HepG2 (cell line): Measurements from ENCODE around the gene SETD1A. TPM values are rescaled to one million over a fixed set of nuclear protein-coding genes. Genes with fewer than 3 reads are reported as not detected.

ENCODE experiments used
- AGO1 ChIP-seq: fragments of 200-400 bp; formaldehyde crosslinking; IDR thresholded peaks from 2 replicates; pipeline ENCODE4 v1.6.1; 2017; ENCODE audit warnings: mild to moderate bottlenecking, low read depth, low read length, moderate library complexity; ENCODE audit not compliant: poor library complexity, severe bottlenecking
- CBX2 ChIP-seq, 2 experiments: fragments of 200-600 bp in 1 of 2; sonication (generic); formaldehyde crosslinking in 1 of 2; IDR thresholded peaks; 2 replicates each; pipeline versions ENCODE4 v1.7.0 to v1.8.1; 2018 to 2022; ENCODE audit warnings: low read depth in 2 of 2, low read length in 1 of 2, mild to moderate bottlenecking in 1 of 2, missing genetic modification reagents in 1 of 2
- CEBPB ChIP-seq: IDR thresholded peaks from 2 replicates; pipeline ENCODE4 v1.6.1; 2011; ENCODE audit warnings: low read depth, low read length, improper control_type of control experiment, borderline replicate concordance
- ETV6 ChIP-seq: sonication (generic); formaldehyde crosslinking; conservative IDR thresholded peaks from 2 replicates; pipeline ENCODE4 v1.4.0; 2020; ENCODE audit warnings: missing genetic modification reagents
- FOXM1 ChIP-seq: sonication (generic); formaldehyde crosslinking; IDR thresholded peaks from 2 replicates; pipeline ENCODE4 v1.5.0; 2020; ENCODE audit warnings: missing genetic modification reagents
- GFI1 ChIP-seq: sonication (generic); formaldehyde crosslinking; IDR thresholded peaks from 2 replicates; pipeline ENCODE4 v1.5.0; 2020; ENCODE audit warnings: missing genetic modification reagents, mild to moderate bottlenecking, borderline replicate concordance
- GTF2F1 ChIP-seq: fragments of 150-350 bp; IDR thresholded peaks from 2 replicates; pipeline ENCODE4 v1.6.1; 2014; ENCODE audit warnings: low read length
- IRF2 ChIP-seq: IDR thresholded peaks from 2 replicates; pipeline ENCODE4 v1.6.1; 2018; ENCODE audit warnings: missing genetic modification reagents, missing compliant biosample characterization
- JUN ChIP-seq: sonication (generic); formaldehyde crosslinking; IDR thresholded peaks from 2 replicates; pipeline ENCODE4 v1.4.0; 2020; ENCODE audit warnings: mild to moderate bottlenecking, missing genetic modification reagents
- KDM3A ChIP-seq: IDR thresholded peaks from 2 replicates; pipeline ENCODE4 v1.6.1; 2018; ENCODE audit warnings: low read depth, missing compliant biosample characterization
- KLF6 ChIP-seq: IDR thresholded peaks from 2 replicates; pipeline ENCODE4 v1.8.0; 2016; ENCODE audit warnings: missing biosample characterization, missing genetic modification reagents
- MAF1 ChIP-seq: sonication (generic); formaldehyde crosslinking; IDR thresholded peaks from 2 replicates; pipeline ENCODE4 v1.5.0; 2020; ENCODE audit warnings: missing genetic modification reagents, borderline replicate concordance
- MYC ChIP-seq: sonication (generic); formaldehyde crosslinking; IDR thresholded peaks from 2 replicates; pipeline ENCODE4 v1.9.0; 2021; ENCODE audit warnings: missing genetic modification reagents, borderline replicate concordance
- NFRKB ChIP-seq: fragments of 450-650 bp; IDR thresholded peaks from 2 replicates; pipeline ENCODE4 v1.6.1; 2017
- NONO ChIP-seq, 2 experiments: fragments of 450-650 bp in 1 of 2; sonication (generic) in 1 of 2; formaldehyde crosslinking in 1 of 2; IDR thresholded peaks in 1 of 2; conservative IDR thresholded peaks in 1 of 2; 2 replicates each; pipeline versions ENCODE4 v1.6.1 to v1.8.0; 2017 to 2022; ENCODE audit warnings: mild to moderate bottlenecking in 1 of 2, missing genetic modification reagents in 1 of 2, moderate library complexity in 1 of 2
- PLRG1 ChIP-seq: fragments of 450-650 bp; conservative IDR thresholded peaks from 2 replicates; pipeline ENCODE4 v1.6.1; 2016
- RARA ChIP-seq: IDR thresholded peaks from 2 replicates; pipeline ENCODE4 v1.6.1; 2016; ENCODE audit warnings: missing genetic modification reagents, missing compliant biosample characterization
- RNF2 ChIP-seq: fragments of 450-650 bp; conservative IDR thresholded peaks from 2 replicates; pipeline ENCODE4 v1.6.1; 2016; ENCODE audit warnings: low read depth
- RXRA ChIP-seq: sonication (generic); formaldehyde crosslinking; IDR thresholded peaks from 2 replicates; pipeline ENCODE4 v1.5.1; 2020; ENCODE audit warnings: missing genetic modification reagents
- SNRNP70 ChIP-seq: fragments of 200-400 bp; formaldehyde crosslinking; IDR thresholded peaks from 2 replicates; pipeline ENCODE4 v1.6.1; 2017; ENCODE audit warnings: mild to moderate bottlenecking, low read depth, low read length, moderate library complexity
- ZBTB3 ChIP-seq: sonication (generic); formaldehyde crosslinking; IDR thresholded peaks from 2 replicates; pipeline ENCODE4 v1.4.0; 2020; ENCODE audit warnings: low read depth, mild to moderate bottlenecking, moderate library complexity, missing genetic modification reagents, borderline replicate concordance
- ZMYM4 ChIP-seq: sonication (generic); formaldehyde crosslinking; IDR thresholded peaks from 2 replicates; pipeline ENCODE4 v1.8.1; 2023; ENCODE audit warnings: mild to moderate bottlenecking, missing genetic modification reagents
- ZNF430 ChIP-seq: sonication (generic); formaldehyde crosslinking; IDR thresholded peaks from 2 replicates; pipeline ENCODE4 v1.9.0; 2021; ENCODE audit warnings: mild to moderate bottlenecking, missing genetic modification reagents
- ZNF615 ChIP-seq: sonication (generic); formaldehyde crosslinking; IDR thresholded peaks from 2 replicates; pipeline ENCODE4 v1.5.0; 2020; ENCODE audit warnings: mild to moderate bottlenecking, missing genetic modification reagents, borderline replicate concordance
- ZNF619 ChIP-seq: sonication (generic); formaldehyde crosslinking; IDR thresholded peaks from 2 replicates; pipeline ENCODE4 v1.4.0; 2020; ENCODE audit warnings: mild to moderate bottlenecking, missing genetic modification reagents
- ZXDC ChIP-seq: sonication (generic); formaldehyde crosslinking; IDR thresholded peaks from 2 replicates; pipeline ENCODE4 v1.5.0; 2020; ENCODE audit warnings: mild to moderate bottlenecking, missing genetic modification reagents
- polyA plus RNA-seq, 8 experiments: library from polyadenylated mRNA; depleted of rRNA in 3 of 8; stranded (reverse) in 7 of 8; unstranded in 1 of 8; fragments of >200 nt; fragmentation: Illumina TruSeq in 4 of 8; extraction: Trizol in 4 of 8; gene quantifications; 2 replicates each; pipeline versions ENCODE4 v1.2.1 to v1.2.3, GENCODE V29; 2011 to 2016; ENCODE audit warnings: low read depth in 4 of 8, missing spikeins in 1 of 8, mixed read lengths in 1 of 8; ENCODE audit not compliant: insufficient read depth in 1 of 8
- total RNA-seq, 5 experiments: library from RNA; depleted of rRNA; stranded (reverse); fragments of >200 nt; fragmentation: Illumina TruSeq; extraction: Trizol; gene quantifications; 2 replicates each; pipeline ENCODE4 v1.2.3, GENCODE V29; 2016; ENCODE audit warnings: low read depth in 1 of 5
- TF ChIP-seq, protein P1 (sequence below): sonication (generic); formaldehyde crosslinking; IDR thresholded peaks from 2 replicates; pipeline ENCODE4 v1.5.0; 2020; ENCODE audit warnings: missing genetic modification reagents
- TF ChIP-seq, protein P2 (sequence below): IDR thresholded peaks from 2 replicates; pipeline ENCODE4 v1.6.1; 2012; ENCODE audit warnings: inconsistent platforms

Gene SETD1A
- total and polyA plus RNA-seq, 2 of the 13 experiments (the other 11 are each of a cell fraction or from before 2014, with no cell fraction given): 3.8 to 5.6 TPM

DNA sequence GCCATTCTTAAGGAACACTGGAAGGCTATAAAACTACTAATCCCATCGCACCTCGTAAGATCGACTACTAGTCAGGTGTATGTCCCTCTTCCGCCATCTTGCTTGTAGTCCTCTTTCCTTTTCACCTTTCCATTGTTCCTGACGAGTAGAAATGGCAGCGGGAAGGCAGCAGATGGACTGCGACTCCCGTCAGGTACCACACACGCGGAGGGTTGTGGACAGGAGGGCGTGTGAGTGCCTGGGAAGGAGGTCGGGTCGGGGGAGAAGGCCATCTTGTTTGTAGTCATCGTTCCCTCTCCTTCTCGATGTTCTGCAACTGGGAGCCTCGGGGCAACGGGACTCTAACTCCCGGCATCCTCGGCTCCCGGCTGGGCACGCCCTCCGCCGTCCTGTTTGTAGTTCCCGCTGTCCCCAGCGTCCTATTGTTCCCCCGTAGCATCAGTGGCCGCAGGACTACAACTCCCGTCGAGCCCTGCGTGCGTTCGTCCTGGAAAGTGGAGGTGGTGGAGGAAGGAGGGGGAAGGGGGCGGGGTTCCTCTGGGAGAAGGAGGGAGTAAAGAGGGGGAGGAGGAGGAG, 34.5 kb upstream of the SETD1A start (continued):
- TF ChIP-seq, protein P1, sequence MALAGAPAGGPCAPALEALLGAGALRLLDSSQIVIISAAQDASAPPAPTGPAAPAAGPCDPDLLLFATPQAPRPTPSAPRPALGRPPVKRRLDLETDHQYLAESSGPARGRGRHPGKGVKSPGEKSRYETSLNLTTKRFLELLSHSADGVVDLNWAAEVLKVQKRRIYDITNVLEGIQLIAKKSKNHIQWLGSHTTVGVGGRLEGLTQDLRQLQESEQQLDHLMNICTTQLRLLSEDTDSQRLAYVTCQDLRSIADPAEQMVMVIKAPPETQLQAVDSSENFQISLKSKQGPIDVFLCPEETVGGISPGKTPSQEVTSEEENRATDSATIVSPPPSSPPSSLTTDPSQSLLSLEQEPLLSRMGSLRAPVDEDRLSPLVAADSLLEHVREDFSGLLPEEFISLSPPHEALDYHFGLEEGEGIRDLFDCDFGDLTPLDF (CRISPR knock-in tag): no peak
- TF ChIP-seq KLF6 (CRISPR knock-in tag) (no peak), ETV6 (CRISPR knock-in tag) (peak; percentile 90; the same call in 1 of the 2 replicates), KDM3A (CRISPR knock-in tag) (no peak; the same call in 1 of the 2 replicates), JUN (CRISPR knock-in tag) (no peak), IRF2 (CRISPR knock-in tag) (peak; percentile 89), ZBTB3 (no peak), RARA (CRISPR knock-in tag) (no peak), MYC (CRISPR knock-in tag) (peak; percentile 71; the same call in 1 of the 2 replicates), ZXDC (no peak), ZNF615 (CRISPR knock-in tag) (no peak), MAF1 (CRISPR knock-in tag) (peak; percentile 23; the same call in 1 of the 2 replicates), ZNF619 (CRISPR knock-in tag) (no peak), AGO1 (no peak), CEBPB (peak; percentile 20; the same call in 1 of the 2 replicates), GFI1 (CRISPR knock-in tag) (no peak), RXRA (peak; percentile 53; the same call in 1 of the 2 replicates), CBX2 (IDR thresholded peaks at IDR 0.05; ENCODE audit: low read depth, low read length) (no peak), CBX2 (CRISPR knock-in tag; IDR thresholded peaks at IDR 0.05; ENCODE audit: low read depth) (no peak), PLRG1 (no peak), SNRNP70 (no peak), RNF2 (no peak; the same call in 1 of the 2 replicates), NFRKB (peak; percentile 96), GTF2F1 (no peak), FOXM1 (no peak), ZMYM4 (CRISPR knock-in tag) (no peak), ZNF430 (no peak; the same call in 1 of the 2 replicates), NONO (IDR thresholded peaks at IDR 0.05) (no peak), NONO (CRISPR knock-in tag; conservative IDR thresholded peaks at IDR 0.05) (no peak)
- TF ChIP-seq, protein P2, sequence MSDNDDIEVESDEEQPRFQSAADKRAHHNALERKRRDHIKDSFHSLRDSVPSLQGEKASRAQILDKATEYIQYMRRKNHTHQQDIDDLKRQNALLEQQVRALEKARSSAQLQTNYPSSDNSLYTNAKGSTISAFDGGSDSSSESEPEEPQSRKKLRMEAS: peak; percentile 81
